ENCODE results near the gene SLC39A10.

The SLC39A10 gene

DNA sequence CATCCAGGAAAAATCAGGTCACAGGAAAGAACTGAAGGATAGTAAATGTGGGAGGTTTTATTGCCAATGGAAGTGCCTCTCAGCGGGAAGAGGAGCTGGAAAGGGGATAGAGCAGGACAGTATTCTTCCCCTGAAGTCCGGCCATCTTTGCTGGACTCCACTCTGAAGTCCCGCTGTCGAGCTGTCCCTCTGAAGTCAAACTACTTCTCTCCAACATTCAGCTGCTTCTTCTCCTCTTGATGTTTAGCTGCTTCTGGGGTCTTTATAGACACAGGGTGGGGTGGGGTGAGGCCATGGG, 23.5 kb upstream of the SLC39A10 start:
- in situ Hi-C loops (cut with MboI; ENCODE audit: low pct_unique_long_range_greater_than_20kb, low sequenced_read_pairs, unreplicated experiment): no loop called here
- TF ChIP-seq, protein P1, sequence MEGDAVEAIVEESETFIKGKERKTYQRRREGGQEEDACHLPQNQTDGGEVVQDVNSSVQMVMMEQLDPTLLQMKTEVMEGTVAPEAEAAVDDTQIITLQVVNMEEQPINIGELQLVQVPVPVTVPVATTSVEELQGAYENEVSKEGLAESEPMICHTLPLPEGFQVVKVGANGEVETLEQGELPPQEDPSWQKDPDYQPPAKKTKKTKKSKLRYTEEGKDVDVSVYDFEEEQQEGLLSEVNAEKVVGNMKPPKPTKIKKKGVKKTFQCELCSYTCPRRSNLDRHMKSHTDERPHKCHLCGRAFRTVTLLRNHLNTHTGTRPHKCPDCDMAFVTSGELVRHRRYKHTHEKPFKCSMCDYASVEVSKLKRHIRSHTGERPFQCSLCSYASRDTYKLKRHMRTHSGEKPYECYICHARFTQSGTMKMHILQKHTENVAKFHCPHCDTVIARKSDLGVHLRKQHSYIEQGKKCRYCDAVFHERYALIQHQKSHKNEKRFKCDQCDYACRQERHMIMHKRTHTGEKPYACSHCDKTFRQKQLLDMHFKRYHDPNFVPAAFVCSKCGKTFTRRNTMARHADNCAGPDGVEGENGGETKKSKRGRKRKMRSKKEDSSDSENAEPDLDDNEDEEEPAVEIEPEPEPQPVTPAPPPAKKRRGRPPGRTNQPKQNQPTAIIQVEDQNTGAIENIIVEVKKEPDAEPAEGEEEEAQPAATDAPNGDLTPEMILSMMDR (IDR thresholded peaks at IDR 0.05; ENCODE audit: extremely low read depth, insufficient read depth, missing control alignments): no peak
- DNase-seq (ENCODE audit: low spot score): no peak

DNA sequence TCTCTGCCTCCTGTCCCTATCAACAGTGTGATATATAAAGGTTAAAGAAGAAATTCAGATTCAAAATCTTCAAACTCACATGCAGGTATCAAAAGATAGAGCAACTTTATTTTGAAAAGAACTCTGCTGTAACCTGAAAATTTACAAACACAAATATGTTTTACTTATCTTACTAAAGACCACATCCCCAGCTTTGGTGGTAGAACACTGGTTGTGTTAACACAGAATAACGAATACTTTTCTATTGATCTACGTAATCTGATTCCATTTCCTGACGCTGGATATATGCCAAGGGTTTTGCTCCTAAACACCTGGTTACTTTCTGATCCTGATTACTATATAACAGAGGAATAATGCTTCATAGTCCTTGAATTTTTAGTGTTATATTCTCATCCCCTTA, 23.1 kb upstream of the SLC39A10 start:
- in situ Hi-C loops (cut with MboI; ENCODE audit: low pct_unique_long_range_greater_than_20kb, low sequenced_read_pairs, unreplicated experiment): no loop called here
- DNase-seq (ENCODE audit: low spot score): no peak
- TF ChIP-seq, protein P1 (IDR thresholded peaks at IDR 0.05; ENCODE audit: extremely low read depth, insufficient read depth, missing control alignments): no peak

DNA sequence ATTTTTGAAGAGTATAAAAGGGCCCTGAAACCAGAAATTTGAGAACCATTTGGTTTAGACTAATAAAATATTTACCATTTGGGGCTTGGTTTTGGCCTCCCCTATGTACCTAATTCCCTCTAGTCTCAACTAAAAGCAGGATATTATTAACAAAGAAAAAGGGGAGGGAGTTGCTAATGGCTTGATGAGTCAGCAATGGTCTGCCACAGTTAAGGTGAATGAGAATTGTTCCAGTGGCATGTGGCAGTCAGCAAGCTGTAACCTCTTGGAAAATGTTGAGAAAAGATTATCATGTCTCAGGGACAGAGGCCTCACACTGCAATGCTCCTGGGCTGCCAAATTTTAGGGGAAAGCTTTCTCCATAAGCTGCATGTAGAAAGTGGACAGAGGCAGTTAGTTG, 20.1 kb upstream of the SLC39A10 start:
- in situ Hi-C loops (cut with MboI; ENCODE audit: low pct_unique_long_range_greater_than_20kb, low sequenced_read_pairs, unreplicated experiment): no loop called here
- TF ChIP-seq, protein P1 (IDR thresholded peaks at IDR 0.05; ENCODE audit: extremely low read depth, insufficient read depth, missing control alignments): no peak
- DNase-seq (ENCODE audit: low spot score): no peak

DNA sequence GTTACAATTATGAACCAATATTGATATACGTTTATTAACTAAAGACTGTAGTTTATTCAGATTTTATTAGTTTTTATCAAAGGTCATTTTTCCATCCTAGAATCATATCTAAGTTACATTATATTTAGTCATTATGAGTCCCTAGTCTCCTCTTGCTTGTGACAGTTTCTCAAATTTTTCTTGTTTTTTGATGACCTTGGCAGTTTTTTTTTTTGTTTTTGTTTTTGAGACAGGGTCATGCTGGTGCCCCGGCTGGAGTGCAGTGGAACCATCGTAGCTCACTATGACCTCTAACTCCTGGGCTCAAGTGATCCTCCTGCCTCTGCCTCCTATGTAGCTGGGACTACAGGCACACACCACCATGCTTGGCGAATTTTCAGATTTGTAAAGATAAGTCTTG, 18.3 kb upstream of the SLC39A10 start:
- TF ChIP-seq, protein P1 (IDR thresholded peaks at IDR 0.05; ENCODE audit: extremely low read depth, insufficient read depth, missing control alignments): no peak
- DNase-seq (ENCODE audit: low spot score): no peak
- in situ Hi-C loops (cut with MboI; ENCODE audit: low pct_unique_long_range_greater_than_20kb, low sequenced_read_pairs, unreplicated experiment): no loop called here

DNA sequence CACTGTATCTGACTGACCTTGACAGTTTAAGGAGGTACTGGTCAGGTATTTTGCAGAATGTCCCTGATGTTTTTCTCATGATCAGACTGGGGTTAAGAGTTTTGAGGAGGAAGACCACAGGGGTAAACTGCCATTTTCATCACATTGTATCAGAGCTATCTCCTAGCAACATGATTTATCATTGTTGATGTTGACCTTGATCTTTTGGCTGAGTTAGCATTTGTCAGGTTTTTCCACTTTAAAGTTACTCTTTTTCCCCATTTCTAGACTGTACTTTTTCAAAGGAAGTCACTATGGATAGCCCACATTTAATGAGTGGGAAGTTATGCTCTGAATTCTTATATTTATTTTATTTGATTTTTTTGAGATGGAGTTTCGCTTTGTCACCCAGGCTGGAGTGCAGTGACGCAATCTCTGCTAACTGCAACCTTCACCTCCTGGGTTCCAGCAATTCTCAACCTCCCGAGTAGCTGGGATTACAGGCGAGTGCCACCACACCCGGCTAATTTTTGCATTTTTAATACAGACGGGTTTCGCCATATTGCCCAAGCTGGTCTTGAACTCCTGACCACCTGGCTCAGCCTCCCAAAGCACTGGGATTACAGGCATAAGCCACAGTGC, 17.7 kb upstream of the SLC39A10 start:
- no peak for DNase-seq (ENCODE audit: low spot score)
- in situ Hi-C loops (cut with MboI; ENCODE audit: low pct_unique_long_range_greater_than_20kb, low sequenced_read_pairs, unreplicated experiment): no loop called here
- TF ChIP-seq, protein P1 (IDR thresholded peaks at IDR 0.05; ENCODE audit: extremely low read depth, insufficient read depth, missing control alignments): no peak

DNA sequence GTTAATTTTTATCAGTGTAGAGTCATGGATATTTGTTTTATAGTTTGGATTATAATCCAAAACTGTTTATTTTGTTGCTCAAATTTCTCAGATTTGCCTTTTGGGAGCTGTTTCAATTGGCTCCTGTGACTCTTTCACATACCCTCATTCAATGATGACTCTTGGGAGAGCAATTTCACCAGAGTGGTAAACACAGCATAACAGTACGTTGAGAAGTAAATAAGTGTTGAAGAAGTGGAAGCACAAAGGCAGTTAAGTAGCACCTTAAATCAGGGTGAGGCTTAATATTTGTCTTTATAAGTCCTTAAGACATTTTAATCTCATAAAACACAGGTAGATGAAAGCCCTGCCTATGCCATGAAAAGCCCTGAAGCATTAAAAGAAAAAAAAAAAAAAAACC, 17.1 kb upstream of the SLC39A10 start:
- TF ChIP-seq, protein P1 (IDR thresholded peaks at IDR 0.05; ENCODE audit: extremely low read depth, insufficient read depth, missing control alignments): no peak
- DNase-seq (ENCODE audit: low spot score): no peak
- in situ Hi-C loops (cut with MboI; ENCODE audit: low pct_unique_long_range_greater_than_20kb, low sequenced_read_pairs, unreplicated experiment): no loop called here
